ENCODE data around the gene CATSPER1.
"Not testable (repeated sequence)": the region's sequence is repeated elsewhere in the genome, so short reads cannot be mapped to it uniquely, and the experiment has no call there.

The CATSPER1 gene

GRCh38 chr11:66051371-66051765, 25.1 kb upstream of the CATSPER1 start:
- DNase-seq, result peak; percentile 63

GRCh38 chr11:66050581-66051231, 24.4 kb upstream of the CATSPER1 start:
- DNase-seq, result peak; percentile 67

- peak; percentile 28 for DNase-seq
Measured at GRCh38 chr11:66048547-66049323, 22.5 kb upstream of the CATSPER1 start, which contains the start of gene GAL3ST3. Gene GAL3ST3 (minus strand): TSS chr11:66049161. CDS start chr11:66045415, 3,746 bp downstream.

GRCh38 chr11:66047541-66048365, 21.5 kb upstream of the CATSPER1 start:
- DNase-seq, result no peak

- no peak for DNase-seq
Measured at GRCh38 chr11:66046901-66047300, 20.6 kb upstream of the CATSPER1 start.

- no peak for DNase-seq
Measured at GRCh38 chr11:66045177-66045639, 18.9 kb upstream of the CATSPER1 start.

- no peak for DNase-seq
Measured at GRCh38 chr11:66044757-66045156, 18.5 kb upstream of the CATSPER1 start.

GRCh38 chr11:66042996-66043906, 17.0 kb upstream of the CATSPER1 start:
- no peak for DNase-seq

GRCh38 chr11:66042227-66042995, 16.1 kb upstream of the CATSPER1 start:
- DNase-seq, result no peak

- no peak for DNase-seq
Measured at GRCh38 chr11:66039765-66040164, 13.5 kb upstream of the CATSPER1 start.

- no peak for DNase-seq
Measured at GRCh38 chr11:66037327-66037726, 11.0 kb upstream of the CATSPER1 start.

- no peak for DNase-seq
Measured at GRCh38 chr11:66036334-66036710, 10.0 kb upstream of the CATSPER1 start.

- peak; percentile 39 for DNase-seq
Measured at GRCh38 chr11:66035653-66036333, 9.5 kb upstream of the CATSPER1 start.

- no peak for DNase-seq
Measured at GRCh38 chr11:66032957-66033735, 6.9 kb upstream of the CATSPER1 start.

GRCh38 chr11:66023186-66023440, 3.2 kb downstream of the CATSPER1 start:
- DNase-seq, result not testable (repeated sequence)

GRCh38 chr11:66022401-66023185, 3.7 kb downstream of the CATSPER1 start:
- DNase-seq, result peak; percentile 26

- no peak for DNase-seq
Measured at GRCh38 chr11:66020618-66021357, 5.5 kb downstream of the CATSPER1 start.

GRCh38 chr11:66020212-66020611, 6.1 kb downstream of the CATSPER1 start:
- no peak for DNase-seq

- no peak for DNase-seq
Measured at GRCh38 chr11:66017321-66017720, 9.0 kb downstream of the CATSPER1 start.

Data from DMS79 (cell line).